BE2C (cell line): Measurements from ENCODE around the gene EHBP1L1.

Experiments used
- DNase-seq: peaks from one replicate; pipeline ENCODE4 v3.0.0-alpha.2; 2020
- H3K27me3 ChIP-seq: fragments of 250-450 bp; sonication (Bioruptor Pico); 2 replicates; pipeline ENCODE4 v1.5.1; 2020; ENCODE audit warnings: mild to moderate bottlenecking
- H3K36me3 ChIP-seq: fragments of 250-450 bp; sonication (Bioruptor Pico); 2 replicates; pipeline ENCODE4 v1.5.1; 2020; ENCODE audit warnings: mild to moderate bottlenecking
- H3K4me1 ChIP-seq: fragments of 250-450 bp; sonication (Bioruptor Pico); 2 replicates; pipeline ENCODE4 v1.5.1; 2020
- H3K4me3 ChIP-seq: 2 replicates; pipeline ENCODE4 v1.5.1; 2011; ENCODE audit warnings: low read depth, low read length
- H3K9me3 ChIP-seq: fragments of 250-450 bp; sonication (Bioruptor Pico); 2 replicates; pipeline ENCODE4 v1.5.1; 2020
- TF ChIP-seq, protein P1 (sequence below): IDR thresholded peaks from 2 replicates; pipeline ENCODE4 v1.5.1; 2012; ENCODE audit warnings: mild to moderate bottlenecking, low read depth, low read length

EHBP1L1 gene

DNA sequence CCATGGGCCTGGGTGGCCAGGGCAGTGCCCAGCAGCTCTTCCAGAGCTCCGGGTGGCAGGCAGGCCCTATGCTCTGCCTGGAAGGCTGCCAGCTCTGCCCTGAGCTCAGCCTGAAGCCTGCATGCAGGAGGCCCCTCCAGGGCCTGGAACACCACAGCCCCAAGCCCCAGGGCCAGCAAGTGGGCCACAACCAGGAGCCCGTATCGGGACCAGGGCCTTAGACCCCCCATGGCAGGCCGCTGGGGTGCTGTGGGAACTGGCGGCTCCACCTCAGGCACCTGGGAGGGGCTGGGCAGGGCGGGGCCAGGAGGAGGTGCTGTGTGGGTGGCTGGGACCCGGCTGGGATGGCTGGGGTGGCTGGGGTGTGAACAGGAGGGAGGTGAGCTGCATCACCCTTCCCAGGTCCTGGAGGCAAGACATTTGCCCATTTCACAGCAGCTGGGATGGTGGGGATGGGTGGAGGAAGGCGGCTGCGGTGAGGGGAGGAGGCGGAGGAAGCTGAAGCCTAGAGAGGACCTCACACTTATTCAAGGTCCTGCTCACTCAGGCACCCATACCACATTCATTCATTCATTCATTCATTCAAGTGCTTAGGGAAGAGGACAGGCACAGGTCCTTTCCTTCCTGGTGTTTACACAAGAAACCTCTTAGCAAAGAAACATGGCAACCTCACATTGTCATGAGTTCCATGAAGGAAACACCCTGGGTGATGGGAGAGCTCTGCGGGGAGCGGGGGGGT lies 19.9 kb downstream of the EHBP1L1 start, which contains the start of gene KCNK7:
Gene KCNK7, minus strand, starts transcription at position 258 of the 739 bp plus-strand sequence. Its CDS starts 28 bp downstream, at position 230.
- H3K36me3 ChIP-seq, result no peaks in the 10 kb centered on the region
- no peak within 1 kb of the TSS for H3K4me3 ChIP-seq
- no peaks in the 10 kb centered on the region for H3K9me3 ChIP-seq
- TF ChIP-seq, protein P1, sequence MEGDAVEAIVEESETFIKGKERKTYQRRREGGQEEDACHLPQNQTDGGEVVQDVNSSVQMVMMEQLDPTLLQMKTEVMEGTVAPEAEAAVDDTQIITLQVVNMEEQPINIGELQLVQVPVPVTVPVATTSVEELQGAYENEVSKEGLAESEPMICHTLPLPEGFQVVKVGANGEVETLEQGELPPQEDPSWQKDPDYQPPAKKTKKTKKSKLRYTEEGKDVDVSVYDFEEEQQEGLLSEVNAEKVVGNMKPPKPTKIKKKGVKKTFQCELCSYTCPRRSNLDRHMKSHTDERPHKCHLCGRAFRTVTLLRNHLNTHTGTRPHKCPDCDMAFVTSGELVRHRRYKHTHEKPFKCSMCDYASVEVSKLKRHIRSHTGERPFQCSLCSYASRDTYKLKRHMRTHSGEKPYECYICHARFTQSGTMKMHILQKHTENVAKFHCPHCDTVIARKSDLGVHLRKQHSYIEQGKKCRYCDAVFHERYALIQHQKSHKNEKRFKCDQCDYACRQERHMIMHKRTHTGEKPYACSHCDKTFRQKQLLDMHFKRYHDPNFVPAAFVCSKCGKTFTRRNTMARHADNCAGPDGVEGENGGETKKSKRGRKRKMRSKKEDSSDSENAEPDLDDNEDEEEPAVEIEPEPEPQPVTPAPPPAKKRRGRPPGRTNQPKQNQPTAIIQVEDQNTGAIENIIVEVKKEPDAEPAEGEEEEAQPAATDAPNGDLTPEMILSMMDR, result no peak
- no peak for DNase-seq
- no peaks in the 10 kb centered on the region for H3K4me1 ChIP-seq
- no peaks in the 10 kb centered on the region for H3K27me3 ChIP-seq

DNA sequence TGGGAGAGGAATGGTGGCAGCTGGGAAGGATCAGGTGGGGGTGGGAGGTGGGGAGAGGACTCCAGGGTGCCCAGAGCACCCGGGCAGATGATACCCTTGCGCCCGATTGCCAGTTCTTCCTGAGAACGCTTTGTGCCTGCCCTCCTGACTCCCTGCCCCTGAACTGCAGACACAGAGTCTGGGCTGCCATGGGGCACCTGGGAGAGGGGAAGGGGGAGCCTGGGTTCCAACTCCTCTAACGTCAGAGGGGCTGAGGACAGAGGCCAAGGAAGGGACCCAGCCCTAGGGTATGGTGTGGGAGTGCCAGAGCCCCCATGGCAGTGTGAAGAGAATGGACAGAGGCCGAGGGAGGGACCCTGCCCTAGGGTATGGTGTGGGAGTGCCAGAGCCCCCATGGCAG lies 20.7 kb downstream of the EHBP1L1 start:
- Histone ChIP-seq H3K4me1 (no peaks in the 10 kb centered on the region), H3K36me3 (no peaks in the 10 kb centered on the region), H3K27me3 (no peaks in the 10 kb centered on the region), H3K9me3 (no peaks in the 10 kb centered on the region), H3K4me3 (no peak overlapping the region)
- TF ChIP-seq, protein P1, result no peak
- DNase-seq, result no peak

DNA sequence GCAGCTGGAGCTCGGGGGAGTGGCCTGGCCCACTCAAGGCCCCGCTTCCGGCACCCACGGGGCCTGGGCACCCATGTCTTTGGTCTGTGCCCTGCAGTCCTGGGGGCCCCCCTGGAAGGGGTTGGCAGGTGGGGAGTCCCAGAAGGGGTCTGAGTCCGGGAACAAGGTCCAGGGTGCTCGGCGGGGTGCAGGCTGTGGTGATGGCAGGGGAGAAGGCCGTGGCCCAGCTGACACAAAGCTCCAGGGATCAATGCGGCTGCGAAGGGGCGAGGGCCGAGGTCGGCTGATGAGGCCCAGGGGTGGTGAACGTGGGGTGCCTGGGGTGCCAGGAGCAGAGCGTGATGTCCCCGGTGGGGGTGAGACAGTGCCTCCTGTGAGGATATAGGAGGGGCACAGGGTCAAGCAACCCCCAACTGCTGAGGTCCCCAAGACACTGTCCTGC lies 22.4 kb downstream of the EHBP1L1 start:
- Histone ChIP-seq H3K4me3 (no peak overlapping the region), H3K9me3 (no peaks in the 10 kb centered on the region), H3K4me1 (no peaks in the 10 kb centered on the region), H3K36me3 (no peaks in the 10 kb centered on the region), H3K27me3 (no peaks in the 10 kb centered on the region)
- DNase-seq, result no peak
- TF ChIP-seq, protein P1, result no peak

DNA sequence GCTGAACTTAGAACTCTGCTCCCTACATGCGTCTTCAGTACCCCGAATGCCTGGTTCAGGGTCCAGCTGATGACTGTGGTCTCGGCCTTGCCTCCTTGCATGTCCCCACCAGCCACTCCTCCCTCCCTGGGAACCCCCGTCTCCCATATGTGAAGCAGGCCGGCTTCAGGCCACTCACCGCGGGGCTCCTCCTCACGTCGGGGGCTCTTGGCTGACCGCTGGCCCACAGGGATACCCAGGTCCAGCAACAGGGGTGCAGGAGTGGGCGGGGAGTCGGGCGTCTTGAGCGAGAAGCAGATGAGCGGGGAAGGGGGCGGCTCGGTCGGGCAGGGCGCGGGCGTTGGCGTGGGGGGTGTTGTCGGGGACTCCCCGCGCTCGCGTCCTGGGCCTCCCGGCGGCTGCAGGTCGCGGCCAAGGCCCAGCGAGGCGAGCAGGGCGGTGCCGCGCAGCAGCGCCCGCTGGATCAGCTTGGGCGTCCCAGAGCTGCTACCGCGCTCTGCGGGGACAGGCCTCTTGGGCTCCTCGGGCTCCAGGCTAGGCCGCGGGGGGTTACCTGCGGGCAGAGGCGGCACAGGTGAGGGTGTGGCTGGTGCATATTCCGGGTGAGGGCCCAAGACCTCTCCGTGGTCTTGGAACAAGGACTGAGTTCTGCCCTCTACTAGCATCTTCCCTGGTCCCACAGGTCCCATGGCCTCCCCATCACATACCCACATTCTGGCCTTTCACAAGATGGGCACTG lies 23.5 kb downstream of the EHBP1L1 start:
- H3K4me3 ChIP-seq, result no peak overlapping the region
- no peaks in the 10 kb centered on the region for H3K9me3 ChIP-seq
- TF ChIP-seq, protein P1, result no peak

DNA sequence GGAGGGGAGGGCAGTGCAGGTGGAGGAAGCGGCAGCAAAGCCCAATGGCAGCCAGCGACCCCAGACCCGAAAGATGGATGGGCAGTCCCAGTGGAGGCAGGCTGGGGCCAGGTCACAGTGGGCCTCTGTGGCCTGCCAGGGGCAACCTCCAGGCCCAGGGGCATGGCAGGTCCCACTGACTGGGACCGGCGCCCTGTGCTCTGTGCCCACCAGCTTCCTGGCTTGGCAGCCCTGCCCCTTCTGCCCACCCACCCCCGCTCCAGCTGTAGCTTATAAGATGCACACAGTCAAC lies 24.0 kb downstream of the EHBP1L1 start:
- Histone ChIP-seq H3K27me3 (no peaks in the 10 kb centered on the region), H3K4me1 (no peaks in the 10 kb centered on the region), H3K9me3 (no peaks in the 10 kb centered on the region), H3K4me3 (no peak overlapping the region), H3K36me3 (no peaks in the 10 kb centered on the region)
- TF ChIP-seq, protein P1, result no peak
- DNase-seq, result no peak

More for the DNA sequence above, 23.5 kb downstream of the EHBP1L1 start:
- Histone ChIP-seq H3K4me1 (no peaks in the 10 kb centered on the region), H3K27me3 (no peaks in the 10 kb centered on the region), H3K36me3 (no peaks in the 10 kb centered on the region)
- DNase-seq, result no peak

DNA sequence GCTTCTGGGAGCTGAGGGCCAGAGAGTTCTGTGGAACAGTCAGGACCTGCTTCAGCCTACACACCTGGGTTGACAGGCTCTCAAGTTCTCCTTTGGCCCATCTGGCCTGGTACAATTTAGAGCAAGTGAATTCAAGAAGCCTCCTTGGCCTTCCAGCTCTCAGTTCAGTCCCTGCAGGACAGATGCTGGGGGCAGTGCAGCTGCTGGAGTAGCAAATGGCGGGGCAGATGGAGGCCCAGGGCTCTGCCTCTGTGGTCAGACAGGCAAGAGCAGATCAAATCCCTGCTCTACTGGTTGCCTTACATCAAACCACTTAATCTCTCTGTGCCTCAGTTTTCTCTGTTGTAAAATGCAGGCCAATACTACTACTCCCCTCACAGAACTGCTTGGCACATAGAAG lies 28.4 kb downstream of the EHBP1L1 start:
- H3K4me1 ChIP-seq, result 0 out of 2 replicates have a peak, but pooled peaks cover 2% of the 10 kb centered on the region
- H3K27me3 ChIP-seq, result no peaks in the 10 kb centered on the region
- H3K4me3 ChIP-seq, result no peak overlapping the region
- H3K36me3 ChIP-seq, result no peaks in the 10 kb centered on the region
- TF ChIP-seq, protein P1, result no peak
- H3K9me3 ChIP-seq, result no peaks in the 10 kb centered on the region
- DNase-seq, result no peak
